ENCODE measurements around the gene MMP15. TPM values are rescaled to one million over a fixed set of nuclear protein-coding genes. Genes with fewer than 3 reads are reported as not detected.
"Not testable (repeated sequence)": the region's sequence is repeated elsewhere in the genome, so short reads cannot be mapped to it uniquely, and the experiment has no call there.

Gene MMP15
- total and polyA plus RNA-seq, 4 donors: 7.0 to 38.8 (median 21.4) TPM

- Histone ChIP-seq H3K27me3 (ENCODE audit: control insufficient read depth in 4 of 4, insufficient read depth in 4 of 4, low read length in 3 of 4) (no peaks in the 10 kb centered on the region), H3K4me3 (ENCODE audit: low read depth in 1 of 3, low read length in 3 of 3) (no peak overlapping the region), H3K36me3 (ENCODE audit: control insufficient read depth in 4 of 4, insufficient read depth in 3 of 4, low read depth in 1 of 4, low read length in 3 of 4) (no peaks in the 10 kb centered on the region), H3K4me1 (ENCODE audit: control insufficient read depth in 4 of 4, insufficient read depth in 4 of 4, low read length in 3 of 4) (no peaks in the 10 kb centered on the region), H3K9ac (ENCODE audit: low read depth in 1 of 2, low read length in 2 of 2) (no peak overlapping the region), H3K27ac (ENCODE audit: low read depth in 1 of 2, low read length in 2 of 2) (no peak overlapping the region), H3K9me3 (ENCODE audit: control insufficient read depth in 4 of 4, low read length in 3 of 4) (no peaks in the 10 kb centered on the region)
- WGBS: 88% methylated on average over 12 of the region's 12 CpGs
- no peak for DNase-seq (ENCODE audit: low spot score)
- TF ChIP-seq SP1 (IDR thresholded peaks at IDR 0.05) (no peak), YY1 (IDR thresholded peaks at IDR 0.05) (no peak), REST (IDR thresholded peaks at IDR 0.05) (no peak), CTCF (IDR thresholded peaks at IDR 0.05; ENCODE audit: low read depth, low read length, missing input control) (peak; percentile 1)
Observed at GRCh38 chr16:57977418-57978069, 48.0 kb upstream of the MMP15 start.

GRCh38 chr16:57978070-57978465 is 47.5 kb upstream of the MMP15 start:
- not testable (repeated sequence) for H3K27me3 ChIP-seq (ENCODE audit: control insufficient read depth in 4 of 4, insufficient read depth in 4 of 4, low read length in 3 of 4); H3K4me1 ChIP-seq (ENCODE audit: control insufficient read depth in 4 of 4, insufficient read depth in 4 of 4, low read length in 3 of 4); H3K9ac ChIP-seq (ENCODE audit: low read depth in 1 of 2, low read length in 2 of 2); DNase-seq (ENCODE audit: low spot score); H3K27ac ChIP-seq (ENCODE audit: low read depth in 1 of 2, low read length in 2 of 2); H3K4me3 ChIP-seq (ENCODE audit: low read depth in 1 of 3, low read length in 3 of 3); H3K36me3 ChIP-seq (ENCODE audit: control insufficient read depth in 4 of 4, insufficient read depth in 3 of 4, low read depth in 1 of 4, low read length in 3 of 4); H3K9me3 ChIP-seq (ENCODE audit: control insufficient read depth in 4 of 4, low read length in 3 of 4)
- WGBS: 96% methylated on average over 2 of the region's 2 CpGs

- no peak for DNase-seq (ENCODE audit: low spot score)
- no peaks in the 10 kb centered on the region for H3K4me1 ChIP-seq (ENCODE audit: control insufficient read depth in 4 of 4, insufficient read depth in 4 of 4, low read length in 3 of 4)
- no peak overlapping the region for H3K4me3 ChIP-seq (ENCODE audit: low read depth in 1 of 3, low read length in 3 of 3)
- no peaks in the 10 kb centered on the region for H3K27me3 ChIP-seq (ENCODE audit: control insufficient read depth in 4 of 4, insufficient read depth in 4 of 4, low read length in 3 of 4)
- no peaks in the 10 kb centered on the region for H3K9me3 ChIP-seq (ENCODE audit: control insufficient read depth in 4 of 4, low read length in 3 of 4)
- whole genome bisulfite sequencing: 92% methylated on average over 11 of the region's 11 CpGs
- H3K36me3 ChIP-seq (ENCODE audit: control insufficient read depth in 4 of 4, insufficient read depth in 3 of 4, low read depth in 1 of 4, low read length in 3 of 4): no peaks in the 10 kb centered on the region
- no peak overlapping the region for H3K9ac ChIP-seq (ENCODE audit: low read depth in 1 of 2, low read length in 2 of 2)
- H3K27ac ChIP-seq (ENCODE audit: low read depth in 1 of 2, low read length in 2 of 2): no peak overlapping the region
- TF ChIP-seq REST (IDR thresholded peaks at IDR 0.05) (no peak), ATF3 (IDR thresholded peaks at IDR 0.05) (no peak), SP1 (IDR thresholded peaks at IDR 0.05) (no peak), NR2F2 (IDR thresholded peaks at IDR 0.05) (no peak), CTCF (IDR thresholded peaks at IDR 0.05; ENCODE audit: low read depth, low read length, missing input control) (no peak), JUND (IDR thresholded peaks at IDR 0.05) (no peak), MAX (IDR thresholded peaks at IDR 0.05) (no peak), EGR1 (IDR thresholded peaks at IDR 0.05; ENCODE audit: low read depth in 2 of 2) (no peak), YY1 (IDR thresholded peaks at IDR 0.05) (no peak), HNF4G (IDR thresholded peaks at IDR 0.05) (no peak), RXRA (IDR thresholded peaks at IDR 0.05) (no peak), HNF4A (conservative IDR thresholded peaks at IDR 0.05) (no peak), TAF1 (conservative IDR thresholded peaks at IDR 0.05) (no peak), FOXA2 (IDR thresholded peaks at IDR 0.05) (no peak)
Observed at GRCh38 chr16:57979006-57979585, 46.5 kb upstream of the MMP15 start.

Data from liver (tissue), 9 donors.